DOHH2 (cell line): ENCODE results near the gene PRSS38.

Experiments
- H3F3A ChIP-seq: fragments of 200-600 bp; sonication (generic), shearing (Covaris generic); 2 replicates; pipeline ENCODE4 v1.6.0; 2016; ENCODE audit warnings: antibody characterized with exemption, mild to moderate bottlenecking; ENCODE audit not compliant: control insufficient read depth, insufficient read depth
- H3K27ac ChIP-seq: fragments of 200-600 bp; sonication (generic); 2 replicates; pipeline ENCODE4 v1.5.1; 2014; ENCODE audit warnings: low read depth, mild to moderate bottlenecking, low read length, moderate library complexity
- H3K27me3 ChIP-seq: fragments of 200-600 bp; sonication (generic); 2 replicates; pipeline ENCODE4 v1.6.1; 2014; ENCODE audit warnings: mild to moderate bottlenecking, low read length, mixed read lengths; ENCODE audit not compliant: control insufficient read depth
- H3K36me3 ChIP-seq: fragments of 200-600 bp; sonication (generic); 2 replicates; pipeline ENCODE4 v1.6.1; 2014; ENCODE audit warnings: mild to moderate bottlenecking, low read length, moderate library complexity, mixed read lengths; ENCODE audit not compliant: control insufficient read depth
- H3K4me1 ChIP-seq: fragments of 200-600 bp; sonication (generic); 2 replicates; pipeline ENCODE4 v1.6.1; 2014; ENCODE audit warnings: mild to moderate bottlenecking, low read length, mixed read lengths; ENCODE audit not compliant: control insufficient read depth
- H3K4me2 ChIP-seq: fragments of 200-600 bp; sonication (generic); 2 replicates; pipeline ENCODE4 v1.6.0; 2014; ENCODE audit warnings: mild to moderate bottlenecking, low read length, moderate library complexity
- H3K4me3 ChIP-seq: fragments of 200-600 bp; sonication (generic); 2 replicates; pipeline ENCODE4 v1.5.1; 2014; ENCODE audit warnings: mild to moderate bottlenecking, low read length, mixed read lengths
- H3K79me2 ChIP-seq: fragments of 200-600 bp; sonication (generic); 2 replicates; pipeline ENCODE4 v1.6.1; 2014; ENCODE audit warnings: mild to moderate bottlenecking, low read length, mixed read lengths; ENCODE audit not compliant: control insufficient read depth
- H3K9me2 ChIP-seq: fragments of 200-600 bp; sonication (generic); replicated peaks from 2 replicates; pipeline ENCODE4 v1.6.1; 2014; ENCODE audit warnings: mild to moderate bottlenecking, low read length, mixed read lengths; ENCODE audit not compliant: control insufficient read depth
- H3K9me3 ChIP-seq: fragments of 200-600 bp; sonication (generic); 2 replicates; pipeline ENCODE4 v1.6.1; 2014; ENCODE audit warnings: antibody characterized with exemption, low read length, mixed read lengths; ENCODE audit not compliant: control insufficient read depth, insufficient read depth
- H4K20me1 ChIP-seq: fragments of 200-600 bp; sonication (generic); 2 replicates; pipeline ENCODE4 v1.6.0; 2014; ENCODE audit warnings: low read depth, mild to moderate bottlenecking, antibody characterized with exemption, low read length, moderate library complexity; ENCODE audit not compliant: control insufficient read depth, insufficient read depth
- CTCF ChIP-seq: fragments of 200-600 bp; sonication (generic); IDR thresholded peaks from one replicate; pipeline ENCODE4 v1.5.1; 2014; ENCODE audit warnings: antibody characterized with exemption, mild to moderate bottlenecking, low read depth, low read length; ENCODE audit not compliant: poor library complexity, severe bottlenecking
- EZH2phosphoT487 ChIP-seq: fragments of 200-600 bp; sonication (generic); IDR thresholded peaks from 2 replicates; pipeline ENCODE4 v1.6.1; 2017; ENCODE audit warnings: borderline replicate concordance, mild to moderate bottlenecking, antibody characterized with exemption, low read length, moderate library complexity, mixed read lengths

The PRSS38 gene

GRCh38 chr1:227856147-227856858 is 40.8 kb downstream of the PRSS38 start:
- Histone ChIP-seq H3K9me2 (no peaks in the 10 kb centered on the region), H3F3A (no peaks in the 10 kb centered on the region), H3K27me3 (no peaks in the 10 kb centered on the region), H3K9me3 (no peaks in the 10 kb centered on the region), H3K4me3 (no peak overlapping the region), H3K36me3 (no peaks in the 10 kb centered on the region), H3K27ac (no peak overlapping the region), H3K79me2 (no peaks in the 10 kb centered on the region), H4K20me1 (no peaks in the 10 kb centered on the region), H3K4me1 (no peaks in the 10 kb centered on the region), H3K4me2 (no peak overlapping the region)
- TF ChIP-seq EZH2phosphoT487 (no peak), CTCF (no peak)

- H3K9me2 ChIP-seq, result no peaks in the 10 kb centered on the region
Measured at GRCh38 chr1:227864882-227865281, 49.4 kb downstream of the PRSS38 start.

GRCh38 chr1:227869279-227869842 is 53.9 kb downstream of the PRSS38 start:
- Histone ChIP-seq H4K20me1 (no peaks in the 10 kb centered on the region), H3K36me3 (no peaks in the 10 kb centered on the region), H3K4me3 (no peak overlapping the region), H3F3A (no peaks in the 10 kb centered on the region), H3K79me2 (no peaks in the 10 kb centered on the region), H3K27ac (no peak overlapping the region), H3K9me2 (no peaks in the 10 kb centered on the region), H3K27me3 (peaks cover 3% of the 10 kb centered on the region; the same call in 1 of the 2 replicates), H3K9me3 (no peaks in the 10 kb centered on the region), H3K4me1 (no peaks in the 10 kb centered on the region), H3K4me2 (no peak overlapping the region)
- TF ChIP-seq CTCF (no peak), EZH2phosphoT487 (no peak)

More at GRCh38 chr1:227864882-227865281, 49.4 kb downstream of the PRSS38 start:
- Histone ChIP-seq H3K4me2 (no peak overlapping the region), H3F3A (no peaks in the 10 kb centered on the region), H3K79me2 (no peaks in the 10 kb centered on the region), H3K36me3 (no peaks in the 10 kb centered on the region), H3K9me3 (no peaks in the 10 kb centered on the region), H3K27me3 (peaks cover 3% of the 10 kb centered on the region; the same call in 1 of the 2 replicates), H4K20me1 (no peaks in the 10 kb centered on the region), H3K4me3 (no peak overlapping the region), H3K27ac (no peak overlapping the region), H3K4me1 (no peaks in the 10 kb centered on the region)
- no peak for TF ChIP-seq EZH2phosphoT487
- TF ChIP-seq CTCF, result no peak
